Measurements from ENCODE around the gene ARHGEF4.

Gene ARHGEF4

GRCh38 chr2:130834091-130834930 is 2.4 kb upstream of the ARHGEF4 start:
- DNase-seq (ENCODE audit: low spot score) = no peak

- DNase-seq (ENCODE audit: low spot score) = no peak
Observed at GRCh38 chr2:130834931-130835765, 1.6 kb upstream of the ARHGEF4 start.

- DNase-seq (ENCODE audit: low spot score) = no peak
Observed at GRCh38 chr2:130835766-130836015, 1.0 kb upstream of the ARHGEF4 start.

- DNase-seq (ENCODE audit: low spot score) = no peak
Observed at GRCh38 chr2:130837175-130837810, 579 bp downstream of the ARHGEF4 start.

GRCh38 chr2:130837811-130838565 is 1.3 kb downstream of the ARHGEF4 start:
- DNase-seq (ENCODE audit: low spot score) = no peak

- DNase-seq (ENCODE audit: low spot score) = no peak
Observed at GRCh38 chr2:130839011-130839780, 2.5 kb downstream of the ARHGEF4 start.

- DNase-seq (ENCODE audit: low spot score) = no peak
Observed at GRCh38 chr2:130840506-130840905, 3.8 kb downstream of the ARHGEF4 start.

GRCh38 chr2:130841741-130842365 is 5.1 kb downstream of the ARHGEF4 start:
- DNase-seq (ENCODE audit: low spot score) = no peak

- DNase-seq (ENCODE audit: low spot score) = no peak
Observed at GRCh38 chr2:130842770-130843169, 6.1 kb downstream of the ARHGEF4 start.

- no peak for DNase-seq (ENCODE audit: low spot score)
Observed at GRCh38 chr2:130843321-130843985, 6.7 kb downstream of the ARHGEF4 start.

- no peak for DNase-seq (ENCODE audit: low spot score)
Observed at GRCh38 chr2:130844161-130844560, 7.4 kb downstream of the ARHGEF4 start.

- no peak for DNase-seq (ENCODE audit: low spot score)
Observed at GRCh38 chr2:130845505-130846085, 8.9 kb downstream of the ARHGEF4 start.

GRCh38 chr2:130846233-130846632 is 9.5 kb downstream of the ARHGEF4 start:
- no peak for DNase-seq (ENCODE audit: low spot score)

GRCh38 chr2:130846686-130847375 is 10.1 kb downstream of the ARHGEF4 start:
- no peak for DNase-seq (ENCODE audit: low spot score)

- no peak for DNase-seq (ENCODE audit: low spot score)
Observed at GRCh38 chr2:130847776-130848525, 11.2 kb downstream of the ARHGEF4 start.

- no peak for DNase-seq (ENCODE audit: low spot score)
Observed at GRCh38 chr2:130848526-130849210, 12.0 kb downstream of the ARHGEF4 start.

- DNase-seq (ENCODE audit: low spot score) = no peak
Observed at GRCh38 chr2:130849896-130850787, 13.4 kb downstream of the ARHGEF4 start.
